Smooth muscle cell (in vitro differentiated cells): Measurements from ENCODE around the gene ARHGAP15. TPM values are rescaled to one million over a fixed set of nuclear protein-coding genes. Genes with fewer than 3 reads are reported as not detected.

ENCODE experiments used
- DNase-seq: peaks from one replicate; lab custom pipeline; 2025; ENCODE audit not compliant: unreplicated experiment; lab: John Stamatoyannopoulos, UW
- H2AFZ ChIP-seq: fragments of 200-600 bp; sonication (generic); 2 replicates; pipeline ENCODE4 v1.6.0; 2016; ENCODE audit warnings: antibody characterized with exemption, low read depth, mild to moderate bottlenecking
- H3F3A ChIP-seq: fragments of 200-600 bp; sonication (generic); 2 replicates; pipeline ENCODE4 v1.6.0; 2017; ENCODE audit warnings: antibody characterized with exemption, low read depth
- H3K27ac ChIP-seq: fragments of 200-600 bp; sonication (generic); 2 replicates; pipeline ENCODE4 v1.5.1; 2016; ENCODE audit warnings: low read depth, mild to moderate bottlenecking
- H3K27me3 ChIP-seq: fragments of 200-600 bp; sonication (generic); 2 replicates; pipeline ENCODE4 v1.6.1; 2016; ENCODE audit warnings: low read depth, mild to moderate bottlenecking
- H3K36me3 ChIP-seq: fragments of 200-600 bp; sonication (generic); 2 replicates; pipeline ENCODE4 v1.5.1; 2016; ENCODE audit warnings: low read depth
- H3K4me1 ChIP-seq: fragments of 200-600 bp; sonication (generic); 2 replicates; pipeline ENCODE4 v1.5.1; 2016; ENCODE audit warnings: low read depth
- H3K4me2 ChIP-seq: fragments of 200-600 bp; sonication (generic); 2 replicates; pipeline ENCODE4 v1.6.0; 2016; ENCODE audit warnings: mild to moderate bottlenecking
- H3K4me3 ChIP-seq: fragments of 200-600 bp; sonication (generic); 2 replicates; pipeline ENCODE4 v1.5.1; 2016; ENCODE audit warnings: mild to moderate bottlenecking
- H3K79me2 ChIP-seq: fragments of 200-600 bp; sonication (generic); 2 replicates; pipeline ENCODE4 v1.6.0; 2016; ENCODE audit warnings: low read depth, mild to moderate bottlenecking
- H3K9ac ChIP-seq: fragments of 200-600 bp; sonication (generic); 2 replicates; pipeline ENCODE4 v1.6.0; 2016; ENCODE audit warnings: low read depth
- H3K9me3 ChIP-seq: fragments of 200-600 bp; sonication (generic); replicated peaks from 2 replicates; pipeline ENCODE4 v1.5.1; 2016; ENCODE audit warnings: low read depth
- H4K20me1 ChIP-seq: fragments of 200-600 bp; sonication (generic); 2 replicates; pipeline ENCODE4 v1.6.0; 2016; ENCODE audit warnings: low read depth
- CTCF ChIP-seq: fragments of 200-600 bp; sonication (generic); IDR thresholded peaks from 2 replicates; pipeline ENCODE4 v1.5.1; 2017; ENCODE audit warnings: borderline replicate concordance, mild to moderate bottlenecking, antibody characterized with exemption; ENCODE audit not compliant: insufficient read depth, poor library complexity, severe bottlenecking
- WGBS: methylation state at CpG from one replicate; pipeline ENCODE4 v1.1.7; 2016; ENCODE audit warnings: low lambda C conversion rate; 5-methylcytosine and 5-hydroxymethylcytosine counted together
- polyA plus RNA-seq: library from polyadenylated mRNA; unstranded; fragments of >200 nt; fragmentation: Nextera tagmentation; extraction: Ambion mirVana; gene quantifications from 2 replicates; pipeline ENCODE4 v1.2.1, GENCODE V29; 2016
- total RNA-seq: library from RNA; depleted of rRNA; stranded (reverse); fragments of >200 nt; gene quantifications from 2 replicates; pipeline ENCODE4 v1.2.3, GENCODE V29; 2014

The ARHGAP15 gene
- total and polyA plus RNA-seq, 2 experiments from 2014 or later: not detected

- no peaks in the 10 kb centered on the region for H3K36me3 ChIP-seq
- H3K4me3 ChIP-seq: no peak overlapping the region
- H3K27ac ChIP-seq: no peak overlapping the region
- 90% methylated on average over 2 of the region's 2 CpGs for WGBS
- H4K20me1 ChIP-seq: no peaks in the 10 kb centered on the region
- no peak overlapping the region for H3K4me2 ChIP-seq
- H3K27me3 ChIP-seq: no peaks in the 10 kb centered on the region
- no peaks in the 10 kb centered on the region for H3K79me2 ChIP-seq
- no peak overlapping the region for H3K9ac ChIP-seq
- no peak overlapping the region for H2AFZ ChIP-seq
- TF ChIP-seq CTCF: no peak
- no peaks in the 10 kb centered on the region for H3F3A ChIP-seq
- no peaks in the 10 kb centered on the region for H3K9me3 ChIP-seq
- H3K4me1 ChIP-seq: no peaks in the 10 kb centered on the region
- no peak for DNase-seq
Observed at GRCh38 chr2:143674051-143674450, 544.8 kb downstream of the ARHGAP15 start.

- H3K9ac ChIP-seq: no peak overlapping the region
- no peak overlapping the region for H3K4me2 ChIP-seq
- no peaks in the 10 kb centered on the region for H3K4me1 ChIP-seq
- TF ChIP-seq CTCF: no peak
- DNase-seq: no peak
- no peaks in the 10 kb centered on the region for H3F3A ChIP-seq
- no peaks in the 10 kb centered on the region for H3K36me3 ChIP-seq
- no peaks in the 10 kb centered on the region for H4K20me1 ChIP-seq
- no peaks in the 10 kb centered on the region for H3K79me2 ChIP-seq
- no peak overlapping the region for H2AFZ ChIP-seq
- no peaks in the 10 kb centered on the region for H3K27me3 ChIP-seq
- no peak overlapping the region for H3K4me3 ChIP-seq
- H3K27ac ChIP-seq: no peak overlapping the region
- H3K9me3 ChIP-seq: no peaks in the 10 kb centered on the region
Observed at GRCh38 chr2:143675021-143675420, 545.8 kb downstream of the ARHGAP15 start.

- Histone ChIP-seq H3K36me3 (no peaks in the 10 kb centered on the region), H3K27me3 (no peaks in the 10 kb centered on the region), H3K4me2 (no peak overlapping the region), H3K79me2 (no peaks in the 10 kb centered on the region), H3F3A (no peaks in the 10 kb centered on the region), H2AFZ (no peak overlapping the region), H3K27ac (no peak overlapping the region), H3K4me3 (no peak overlapping the region), H3K9me3 (no peaks in the 10 kb centered on the region), H3K4me1 (no peaks in the 10 kb centered on the region), H3K9ac (no peak overlapping the region), H4K20me1 (no peaks in the 10 kb centered on the region)
- TF ChIP-seq CTCF: no peak
- DNase-seq: no peak
- 85% methylated on average over 5 of the region's 5 CpGs for WGBS
Observed at GRCh38 chr2:143679617-143680016, 550.4 kb downstream of the ARHGAP15 start.

- no peaks in the 10 kb centered on the region for H3K4me1 ChIP-seq
- no peaks in the 10 kb centered on the region for H3K9me3 ChIP-seq
- H3K4me3 ChIP-seq: no peak overlapping the region
- H3K36me3 ChIP-seq: no peaks in the 10 kb centered on the region
- DNase-seq: no peak
- no peaks in the 10 kb centered on the region for H3K27me3 ChIP-seq
- no peak for TF ChIP-seq CTCF
- no peak overlapping the region for H3K4me2 ChIP-seq
- H3K9ac ChIP-seq: no peak overlapping the region
- no peaks in the 10 kb centered on the region for H4K20me1 ChIP-seq
- 95% methylated on average over 3 of the region's 3 CpGs for WGBS
- H3F3A ChIP-seq: no peaks in the 10 kb centered on the region
- H3K79me2 ChIP-seq: no peaks in the 10 kb centered on the region
- H2AFZ ChIP-seq: no peak overlapping the region
- no peak overlapping the region for H3K27ac ChIP-seq
Observed at GRCh38 chr2:143680885-143681405, 551.7 kb downstream of the ARHGAP15 start.
